HG02588 (cell line): ENCODE measurements around the gene SEMA4A.
"Not testable (repeated sequence)": the region's sequence is repeated elsewhere in the genome, so short reads cannot be mapped to it uniquely, and the experiment has no call there.

Source experiments
- ATAC-seq: cut with Tn5 transposase; IDR thresholded peaks from one replicate; pipeline ENCODE4 v1.9.1; 2021; ENCODE audit warnings: mild to moderate bottlenecking, moderate library complexity; ENCODE audit not compliant: unreplicated experiment

SEMA4A gene

DNA sequence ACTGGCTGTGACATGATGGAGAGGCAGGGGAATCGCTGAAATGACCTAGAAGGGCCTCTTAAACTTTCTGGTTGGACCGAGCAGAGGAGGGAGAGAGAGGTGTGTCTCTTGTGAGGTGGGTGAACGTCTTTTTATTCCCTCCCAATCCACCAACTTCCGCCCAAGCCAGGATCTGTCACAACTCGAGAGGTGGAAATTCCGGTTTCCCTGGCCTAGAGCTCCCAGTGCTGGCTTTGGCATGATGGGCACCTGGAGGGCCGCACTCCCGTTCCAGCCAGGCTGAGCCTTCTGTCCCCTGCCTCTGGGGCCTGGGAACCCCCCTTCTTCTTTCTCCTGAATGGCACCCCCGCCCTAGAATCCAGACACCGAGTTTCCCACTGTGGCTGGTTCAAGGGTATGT, at the start of gene SEMA4A:
Gene SEMA4A, plus strand, starts transcription at position 224 of the 400 bp plus-strand sequence. CDS start 994 bp downstream, outside the sequence.
- no peak for ATAC-seq

DNA sequence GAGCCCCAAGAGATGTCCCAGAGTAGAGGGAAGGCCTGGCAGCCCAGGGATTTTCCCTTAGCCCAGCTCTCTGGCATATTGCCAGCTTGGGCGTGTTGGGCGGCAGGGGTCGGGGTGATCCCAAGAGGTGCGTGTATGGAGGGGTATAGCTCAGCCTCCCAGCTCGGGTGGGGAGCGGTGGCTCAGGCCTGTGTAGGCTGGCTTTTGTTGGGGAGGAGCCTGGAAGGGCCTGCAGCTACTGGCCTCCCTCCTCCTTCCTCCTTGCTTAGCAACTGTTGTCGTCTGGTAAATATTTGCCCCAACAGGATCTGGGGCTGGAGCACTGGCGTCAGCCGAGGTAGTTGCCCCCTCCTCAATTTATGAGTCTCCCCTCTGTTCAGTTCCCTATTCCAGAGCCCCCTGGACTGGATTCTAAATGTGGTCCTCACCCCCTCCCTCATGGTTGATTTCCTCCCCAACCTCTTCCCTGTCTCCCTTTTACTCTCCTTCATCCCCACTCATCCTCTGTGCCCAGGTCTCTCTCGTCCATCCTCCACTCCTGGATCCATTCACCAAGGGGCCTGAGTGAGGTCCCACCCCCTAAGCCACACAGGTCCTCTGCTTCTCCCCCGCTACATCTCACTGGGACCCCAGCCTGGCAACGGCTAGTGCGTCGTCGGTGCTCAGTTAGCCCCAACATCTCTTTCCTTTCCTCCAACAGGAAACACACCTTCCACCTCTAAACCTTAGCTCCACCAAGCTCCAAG, 49.1 kb upstream of the SEMA4A start:
- ATAC-seq = no peak

DNA sequence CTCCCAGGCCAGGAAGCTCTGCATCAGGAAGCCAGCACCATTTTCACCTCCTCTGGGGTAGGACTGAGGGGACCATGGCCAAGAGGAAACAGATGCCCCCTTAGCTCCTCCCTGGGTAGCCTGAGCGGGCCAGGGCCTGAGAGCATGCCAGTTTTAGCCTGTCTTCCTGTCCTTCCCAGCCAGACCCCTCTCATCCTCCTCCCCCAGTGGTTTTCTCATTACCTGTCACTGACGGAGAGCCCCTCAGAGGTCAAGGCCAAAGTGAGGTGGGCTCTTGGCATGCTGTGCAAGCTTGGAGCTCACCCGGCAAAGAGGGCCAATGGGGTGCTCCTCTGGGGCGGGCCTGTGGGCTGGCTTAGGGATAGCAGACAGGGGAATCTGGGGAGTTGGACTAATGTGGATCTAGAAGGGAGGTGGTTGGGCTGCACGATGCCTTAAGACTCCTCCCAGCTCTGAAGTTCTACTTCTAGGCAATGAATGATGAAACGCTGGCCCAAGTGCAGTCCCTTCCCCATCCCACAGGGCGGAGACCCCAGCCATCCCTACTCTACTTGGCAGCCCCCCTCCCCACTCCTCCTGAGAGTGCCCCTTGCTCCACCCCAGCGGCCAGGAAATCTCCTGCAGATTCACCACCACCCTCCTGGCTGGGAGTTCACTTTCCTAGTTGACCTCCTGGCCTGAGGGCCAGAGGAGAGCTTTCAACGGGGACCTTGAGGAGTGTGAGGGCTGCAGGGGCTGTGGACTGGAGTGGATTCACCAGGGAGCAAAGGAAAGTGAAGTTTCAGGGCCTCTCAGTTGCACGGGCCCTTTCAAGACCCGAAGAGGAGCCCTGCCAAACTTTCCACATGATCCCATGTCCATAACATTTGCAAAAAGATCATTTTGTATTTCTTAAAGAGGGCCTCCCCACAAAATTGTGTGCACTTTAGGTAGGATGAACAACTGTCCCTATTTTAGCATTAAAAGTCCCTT, 48.2 kb upstream of the SEMA4A start:
- no peak for ATAC-seq

DNA sequence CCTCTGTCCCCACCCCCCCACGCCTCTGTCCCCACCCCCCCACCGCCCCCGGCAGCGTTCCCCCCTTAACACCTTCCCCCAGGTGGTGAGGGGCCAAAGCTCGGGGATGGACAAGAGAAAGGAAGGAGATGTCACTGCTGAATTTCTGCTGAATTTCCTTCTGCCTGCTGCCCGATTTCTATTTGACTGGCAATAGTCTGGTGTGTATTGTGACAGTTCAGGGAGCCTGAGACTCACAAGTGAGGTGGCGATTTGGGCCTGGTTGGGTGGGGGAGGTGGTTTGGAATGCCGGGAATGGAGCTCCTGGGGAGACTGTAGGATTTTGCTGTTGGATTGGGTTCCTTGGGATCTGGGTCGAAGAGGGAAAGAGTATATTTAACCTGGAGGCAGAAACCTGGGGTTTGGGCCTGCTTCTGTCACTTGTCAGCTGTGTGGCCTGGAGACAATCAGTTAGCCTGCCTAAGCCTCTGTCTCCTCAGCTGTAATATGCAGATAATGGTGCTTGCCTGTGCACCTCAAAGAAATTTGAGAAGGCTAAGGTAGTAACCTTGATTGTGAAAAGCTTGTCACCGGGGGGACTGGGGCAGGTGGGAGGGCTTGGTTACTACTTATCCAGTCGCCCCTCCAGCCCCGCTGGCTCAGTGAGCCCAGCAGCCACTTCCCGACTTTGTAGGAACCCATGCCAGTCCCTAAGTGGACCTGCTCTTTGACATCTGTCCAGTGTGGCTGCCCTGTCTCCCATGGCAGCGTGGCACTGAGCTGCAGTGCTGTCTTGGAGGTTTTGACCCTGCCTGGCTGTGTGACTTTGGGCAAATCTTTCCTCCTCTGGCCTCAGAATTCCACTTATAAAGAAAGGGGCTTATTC, 46.5 kb upstream of the SEMA4A start:
- ATAC-seq = no peak

DNA sequence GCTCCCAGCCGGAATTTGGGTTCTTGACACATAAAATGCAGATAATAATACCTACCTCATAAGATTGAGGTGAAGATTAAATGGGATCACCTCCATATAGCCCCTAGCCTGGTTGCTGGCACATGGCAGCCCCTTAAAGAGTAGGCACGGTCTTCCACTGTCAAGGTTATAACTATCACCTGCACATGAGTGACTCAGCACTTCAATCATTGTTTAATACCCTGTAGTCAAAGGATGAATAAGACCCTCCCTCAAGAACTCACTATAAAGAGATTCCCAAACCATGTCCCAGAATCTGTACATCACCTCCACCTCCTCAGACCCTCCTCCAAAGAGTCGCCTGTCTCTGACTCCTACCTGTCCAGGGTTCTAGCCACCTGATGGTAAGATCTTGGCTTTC, 45.3 kb upstream of the SEMA4A start:
- ATAC-seq = no peak

DNA sequence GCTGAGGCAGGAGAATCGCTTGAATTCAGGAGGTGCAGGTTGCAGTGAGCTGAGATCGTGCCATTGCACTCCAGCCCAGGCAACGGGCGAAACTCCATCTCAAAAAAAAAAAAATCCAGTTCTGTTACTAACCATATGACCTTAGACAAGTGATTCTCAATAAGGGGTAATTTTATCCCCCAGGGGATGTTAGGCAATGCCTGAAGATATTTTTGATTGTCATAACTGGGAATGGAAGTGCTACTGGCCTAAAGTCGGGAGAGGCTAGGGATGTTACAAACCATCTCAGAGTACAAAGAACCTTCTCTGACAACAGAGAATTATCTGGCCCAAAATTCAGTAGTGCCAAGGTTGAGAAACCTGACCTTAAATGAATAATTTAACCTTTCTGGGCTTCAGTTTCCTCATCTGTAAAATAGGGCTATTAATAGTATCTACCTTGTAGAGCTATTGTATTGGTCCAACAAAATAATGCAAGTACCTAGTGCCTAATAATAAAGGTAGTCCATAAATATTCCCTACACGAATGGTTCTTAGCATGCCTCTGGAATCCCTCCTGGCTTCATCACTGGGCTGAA, 44.6 kb upstream of the SEMA4A start:
- no peak for ATAC-seq

DNA sequence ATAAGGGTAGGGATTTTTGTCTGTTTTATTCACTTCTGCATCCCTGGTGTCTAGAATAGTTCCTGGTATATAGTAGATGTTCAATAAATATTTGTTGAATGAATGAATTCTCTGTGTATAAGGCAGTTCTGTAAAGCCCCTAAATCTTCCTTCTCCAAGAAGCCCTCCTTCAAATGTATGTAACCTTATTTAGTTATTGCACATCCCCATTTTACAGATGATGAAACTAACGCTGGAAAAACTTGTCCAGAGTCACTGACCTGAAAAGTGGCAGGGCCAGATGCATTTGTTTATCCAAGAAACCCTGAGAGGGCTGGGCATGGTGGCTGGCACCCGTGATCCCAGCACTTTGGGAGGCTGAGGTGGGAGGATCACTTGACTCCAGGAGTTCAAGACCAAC, 43.1 kb upstream of the SEMA4A start:
- no peak for ATAC-seq

DNA sequence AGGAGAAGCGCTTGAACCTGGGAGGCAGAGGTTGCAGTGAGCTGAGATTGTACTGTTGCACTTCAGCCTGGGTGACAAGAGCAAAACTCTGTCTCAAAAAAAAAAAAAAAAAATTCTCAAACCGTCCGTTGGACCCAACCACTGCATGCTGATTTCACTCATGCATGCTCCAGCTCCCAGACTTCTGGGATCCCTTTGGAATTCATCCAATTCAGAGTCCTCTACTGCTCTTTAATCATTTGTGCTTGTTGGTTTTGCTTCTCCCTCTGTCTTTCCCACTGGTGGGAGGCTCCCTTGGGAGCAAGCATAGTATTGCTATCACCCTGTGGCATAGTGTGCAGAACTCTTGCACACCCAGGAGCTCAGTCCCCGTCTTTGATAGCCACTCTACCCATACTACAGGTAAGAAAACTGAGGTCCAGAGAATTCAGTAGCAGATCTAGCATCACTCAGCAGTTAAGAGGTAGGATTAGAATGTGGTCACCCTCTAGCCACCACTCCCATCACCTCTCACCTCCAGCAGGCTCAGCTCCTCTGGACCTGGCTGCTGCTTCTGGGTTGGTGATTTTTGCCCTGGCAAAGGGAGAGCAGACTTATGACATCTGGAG, 41.9 kb upstream of the SEMA4A start:
- ATAC-seq = no peak

DNA sequence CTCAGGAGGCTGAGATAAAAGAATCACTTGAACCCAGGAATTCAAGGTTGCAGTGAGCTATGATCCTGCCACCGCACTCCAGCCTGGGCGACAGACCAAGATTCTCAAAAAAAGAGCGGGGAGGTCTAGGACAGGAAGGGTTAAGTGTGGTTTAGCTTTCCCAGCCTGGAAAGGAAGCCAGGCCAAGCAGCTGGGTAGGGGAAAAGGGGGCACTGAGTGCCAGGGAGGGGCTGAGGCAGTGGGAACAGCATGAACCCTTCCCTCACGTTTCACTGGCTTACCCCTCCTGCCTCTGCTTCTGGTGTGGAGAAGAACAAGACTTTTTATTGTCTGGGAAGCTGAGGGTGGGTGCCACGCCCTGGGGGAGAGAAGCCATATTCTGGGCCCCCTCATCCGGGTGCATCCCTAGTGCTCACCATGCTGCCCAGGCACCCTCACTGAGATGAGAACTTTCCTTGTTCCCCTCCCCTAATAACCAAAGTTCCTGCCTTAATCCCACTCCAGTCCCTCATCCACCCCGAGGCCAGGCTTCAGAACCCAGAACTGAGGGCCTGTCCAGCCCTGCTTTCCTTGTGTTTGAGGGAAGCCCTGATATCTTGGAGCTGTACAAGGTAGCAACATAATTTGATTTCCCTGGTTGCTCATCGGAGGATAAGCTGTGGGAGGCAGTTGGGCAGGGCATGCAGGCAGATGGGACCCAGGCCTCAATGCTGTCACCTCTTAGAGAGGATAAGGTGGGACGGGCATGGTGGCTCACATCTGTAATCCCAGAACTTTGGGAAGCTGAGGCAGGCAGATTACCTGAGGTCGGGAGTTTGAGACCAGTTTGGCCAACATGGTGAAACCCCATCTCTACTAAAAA, 40.9 kb upstream of the SEMA4A start:
- no peak for ATAC-seq

DNA sequence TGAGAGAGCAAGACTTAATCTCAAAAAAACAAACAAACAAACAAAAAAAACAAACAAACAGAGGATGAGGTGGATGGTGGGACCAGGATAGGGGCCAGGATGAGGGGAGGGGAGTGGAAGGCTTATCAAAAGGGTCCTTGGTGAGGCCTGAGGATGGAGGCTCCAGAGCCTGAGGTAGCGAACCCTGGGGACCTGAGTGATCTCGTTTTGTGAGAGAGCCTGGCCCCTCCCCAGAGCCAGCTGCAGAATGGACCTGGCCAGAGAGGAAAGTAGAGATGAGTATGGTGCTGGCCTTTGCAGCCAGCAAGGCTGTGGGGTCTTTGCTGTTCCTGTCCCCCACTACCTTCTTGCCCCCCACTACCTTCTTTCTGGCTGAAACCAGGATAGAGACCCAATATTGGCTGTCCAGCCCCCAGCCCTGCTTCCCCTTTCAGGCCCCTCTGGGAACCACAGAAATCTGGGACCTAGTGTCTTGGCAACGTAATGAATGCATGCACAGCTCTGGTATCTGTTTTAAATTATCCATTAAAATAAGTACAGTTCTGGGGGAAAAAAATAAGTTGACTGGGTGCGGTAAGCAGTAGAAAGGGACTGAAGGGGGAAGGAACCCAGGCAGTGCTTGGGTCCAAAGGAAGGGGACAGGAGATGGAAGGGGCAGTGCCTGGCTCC, 40.0 kb upstream of the SEMA4A start:
- no peak for ATAC-seq

DNA sequence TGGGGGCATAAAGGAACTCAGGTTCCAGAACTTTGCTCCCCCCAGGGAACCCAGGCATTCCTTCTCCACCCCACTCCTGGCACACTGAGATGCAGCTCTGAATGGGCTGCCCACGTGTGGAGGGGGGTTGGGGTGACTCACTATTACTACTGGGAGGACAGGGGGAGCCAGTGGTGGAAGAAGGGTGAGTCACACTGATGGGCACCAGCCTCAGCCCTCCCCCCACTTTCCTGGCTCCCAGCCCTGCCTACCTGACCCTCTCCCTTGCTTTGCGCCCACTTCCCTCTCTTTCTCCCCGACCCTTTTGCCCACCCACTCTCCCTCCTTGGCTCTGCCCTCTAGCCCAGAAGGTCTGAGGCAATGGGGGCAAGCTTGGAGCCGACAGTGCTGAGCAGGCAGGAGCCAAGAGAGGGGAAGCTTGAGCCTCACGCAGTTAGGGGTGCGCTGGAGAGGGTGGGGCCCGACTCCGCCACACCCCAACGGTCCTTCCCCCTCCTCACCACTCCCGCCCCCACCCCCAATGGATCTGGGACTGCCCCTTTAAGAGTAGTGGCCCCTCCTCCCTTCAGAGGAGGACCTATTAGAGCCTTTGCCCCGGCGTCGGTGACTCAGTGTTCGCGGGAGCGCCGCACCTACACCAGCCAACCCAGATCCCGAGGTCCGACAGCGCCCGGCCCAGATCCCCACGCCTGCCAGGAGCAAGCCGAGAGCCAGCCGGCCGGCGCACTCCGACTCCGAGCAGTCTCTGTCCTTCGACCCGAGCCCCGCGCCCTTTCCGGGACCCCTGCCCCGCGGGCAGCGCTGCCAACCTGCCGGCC, 39.1 kb upstream of the SEMA4A start, which contains the start of gene LMNA:
Gene LMNA, plus strand, starts transcription at position 611 of the 818 bp plus-strand sequence. CDS start 208 bp downstream, outside the sequence.
- peak; percentile 68 for ATAC-seq

DNA sequence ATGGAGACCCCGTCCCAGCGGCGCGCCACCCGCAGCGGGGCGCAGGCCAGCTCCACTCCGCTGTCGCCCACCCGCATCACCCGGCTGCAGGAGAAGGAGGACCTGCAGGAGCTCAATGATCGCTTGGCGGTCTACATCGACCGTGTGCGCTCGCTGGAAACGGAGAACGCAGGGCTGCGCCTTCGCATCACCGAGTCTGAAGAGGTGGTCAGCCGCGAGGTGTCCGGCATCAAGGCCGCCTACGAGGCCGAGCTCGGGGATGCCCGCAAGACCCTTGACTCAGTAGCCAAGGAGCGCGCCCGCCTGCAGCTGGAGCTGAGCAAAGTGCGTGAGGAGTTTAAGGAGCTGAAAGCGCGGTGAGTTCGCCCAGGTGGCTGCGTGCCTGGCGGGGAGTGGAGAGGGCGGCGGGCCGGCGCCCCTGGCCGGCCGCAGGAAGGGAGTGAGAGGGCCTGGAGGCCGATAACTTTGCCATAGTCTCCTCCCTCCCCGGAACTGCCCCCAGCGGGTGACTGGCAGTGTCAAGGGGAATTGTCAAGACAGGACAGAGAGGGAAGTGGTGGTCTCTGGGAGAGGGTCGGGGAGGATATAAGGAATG, 38.4 kb upstream of the SEMA4A start:
- ATAC-seq = no peak

DNA sequence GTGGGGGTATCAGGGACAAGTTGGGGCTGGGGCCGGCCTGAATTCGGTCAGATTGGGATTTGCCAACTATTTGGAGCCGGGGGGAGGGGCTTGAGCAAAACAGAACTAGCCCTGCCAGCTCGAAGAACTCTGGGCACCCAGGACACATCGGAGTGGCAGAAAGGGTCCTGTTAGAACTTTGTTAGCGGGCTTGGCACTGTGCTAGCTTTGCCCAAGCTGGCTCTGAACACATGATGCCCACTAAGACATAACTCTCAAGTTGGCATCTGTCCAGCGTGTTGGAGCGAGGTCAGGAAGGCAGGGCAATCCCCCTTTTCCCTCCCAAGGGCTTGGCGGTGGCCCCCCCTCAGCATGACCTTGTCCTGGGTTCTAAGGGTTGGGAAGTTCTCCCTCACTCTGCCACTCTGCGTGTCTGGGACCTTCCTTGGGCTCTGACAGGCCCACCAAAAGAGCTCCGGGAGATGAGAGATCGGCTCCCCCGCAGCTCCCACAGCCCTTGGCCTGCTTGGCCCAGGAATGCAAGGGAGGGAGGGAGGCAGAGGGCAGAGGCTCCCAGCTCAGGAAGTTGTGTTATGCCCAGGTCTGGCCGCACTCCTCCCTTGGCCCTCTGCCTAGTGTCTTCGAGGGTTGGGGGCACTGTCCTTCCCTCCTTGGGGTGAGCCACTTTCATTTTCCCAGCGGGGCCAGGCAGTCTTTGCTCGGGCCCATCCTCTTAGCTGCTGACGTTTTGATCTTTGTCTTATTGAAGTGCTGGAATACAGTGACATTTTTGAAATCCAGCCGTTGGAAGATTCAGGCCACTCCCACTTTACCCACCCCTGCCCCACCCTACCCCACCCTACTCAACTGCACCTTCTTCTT, 37.6 kb upstream of the SEMA4A start:
- ATAC-seq = no peak

DNA sequence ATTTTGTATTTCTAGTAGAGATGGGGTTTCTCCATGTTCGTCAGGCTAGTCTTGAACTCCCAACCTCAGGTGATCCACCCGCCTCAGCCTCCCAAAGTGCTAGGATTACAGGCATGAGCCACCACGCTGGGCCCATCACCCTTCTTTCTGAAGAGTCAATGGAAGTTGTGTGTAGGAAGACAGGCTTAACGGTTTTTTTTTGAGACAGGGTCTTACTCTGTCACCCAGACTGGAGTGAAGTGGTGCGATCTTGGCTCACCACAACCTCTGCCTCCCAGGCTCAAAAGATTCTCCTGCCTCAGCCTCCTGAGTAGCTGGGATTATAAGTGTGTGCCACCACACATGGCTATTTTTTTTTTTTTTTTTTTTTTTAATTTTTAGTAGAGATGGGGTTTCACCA, 36.7 kb upstream of the SEMA4A start:
- ATAC-seq = not testable (repeated sequence)

DNA sequence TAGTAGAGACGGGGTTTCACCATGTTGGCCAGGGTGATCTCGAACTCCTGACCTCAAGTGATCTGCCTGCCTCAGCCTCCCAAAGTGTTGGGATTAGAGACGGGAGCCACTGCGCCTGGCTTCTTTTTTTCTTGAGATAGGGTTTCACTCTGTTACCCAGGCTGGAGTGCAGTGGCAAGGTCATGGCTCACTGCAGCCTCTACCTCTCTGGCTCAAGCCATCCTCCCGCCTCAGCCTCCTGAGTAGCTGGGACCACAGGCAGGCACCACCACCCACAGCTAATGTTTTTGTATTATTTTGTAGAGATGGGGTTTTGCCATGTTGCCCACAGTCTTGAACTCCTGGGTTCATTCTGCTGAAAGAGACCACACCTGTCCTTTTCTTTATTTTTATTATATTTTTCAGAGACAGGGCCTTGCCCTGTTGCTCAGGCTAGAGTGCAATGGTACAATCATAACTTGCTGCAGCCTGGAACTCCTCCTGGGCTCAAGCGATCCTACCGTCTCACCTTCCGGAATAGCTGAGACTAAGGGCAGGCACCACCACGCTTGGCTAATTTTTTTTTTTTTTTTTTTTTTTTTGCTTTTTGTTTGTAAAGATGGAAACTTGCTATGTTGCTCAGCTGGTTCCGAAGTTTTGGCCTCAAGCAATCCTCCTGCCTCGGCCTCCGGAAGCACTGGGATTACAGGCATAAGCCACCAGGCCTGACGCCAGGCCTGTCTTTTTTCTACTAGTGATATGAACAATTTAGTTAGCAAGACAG, 35.8 kb upstream of the SEMA4A start:
- ATAC-seq = no peak
